Gastrocnemius medialis (tissue), 4 donors: ENCODE data around the gene ANTXR2.

Experiments
- CTCF ChIP-seq, 5 experiments: fragments of 450-650 bp in 3 of 5; fragments of 200-600 bp in 2 of 5; sonication (generic) in 2 of 5; IDR thresholded peaks in 4 of 5; conservative IDR thresholded peaks in 1 of 5; 1 replicate in 4 of 5; 2 replicates in 1 of 5; pipeline ENCODE4 v1.5.1; 2016 to 2019; ENCODE audit warnings: antibody characterized with exemption in 5 of 5, mild to moderate bottlenecking in 3 of 5, moderate library complexity in 3 of 5
- POLR2A ChIP-seq, 2 donors: fragments of 450-650 bp; IDR thresholded peaks; one replicate each; pipeline ENCODE4 v1.6.1; 2017; ENCODE audit warnings: antibody characterized with exemption in 2 of 2, mild to moderate bottlenecking in 2 of 2, moderate library complexity in 2 of 2

- no peak for TF ChIP-seq POLR2A (IDR thresholded peaks at IDR 0.05)
- no peak for TF ChIP-seq CTCF (IDR thresholded peaks at IDR 0.05 in 4 of 5, conservative IDR thresholded peaks at IDR 0.05 in 1 of 5)
Observed at GRCh38 chr4:80027611-80028010, 45.4 kb downstream of the ANTXR2 start.
